ENCODE measurements around the gene DCLK1. TPM values are rescaled to one million over a fixed set of nuclear protein-coding genes. Genes with fewer than 3 reads are reported as not detected.

Gene DCLK1
- total RNA-seq, 1 donor from 2014 or later = 13.8 TPM

GRCh38 chr13:35722458-35723052 lies 408.6 kb downstream of the DCLK1 start:
- no peak for DNase-seq (ENCODE audit: low spot score)
- intact Hi-C loops (cut with DNase I) = loop anchor here (5.0 kb wide), 1 partner anchor 510 kb away; no protein-coding TSS in a partner anchor

GRCh38 chr13:35720690-35721554 lies 410.3 kb downstream of the DCLK1 start:
- intact Hi-C loops (cut with DNase I) = loop anchor here (5.0 kb wide), 1 partner anchor 509 kb away; no protein-coding TSS in a partner anchor
- no peak for DNase-seq (ENCODE audit: low spot score)

- intact Hi-C loops (cut with DNase I) = loop anchor here (5.0 kb wide), 1 partner anchor 508 kb away; no protein-coding TSS in a partner anchor
- no peak for DNase-seq (ENCODE audit: low spot score)
Observed at GRCh38 chr13:35720290-35720689, 410.9 kb downstream of the DCLK1 start.

Other genes with a start within 250 kb of the DCLK1 start
- gene SOHLH2, start 83.2 kb upstream of the DCLK1 start, total RNA-seq = 1.0 TPM
- gene CCDC169, start 166.4 kb upstream of the DCLK1 start, total RNA-seq = 2.2 TPM
- gene SPART, start 215.0 kb upstream of the DCLK1 start, total RNA-seq = 36.8 TPM

Data from cardiac septum (tissue), 1 donor.